T follicular helper cell (primary cell): ENCODE results near the gene SLC7A11.

Experiments used
- DNase-seq: peaks from one replicate; pipeline ENCODE4 v3.0.0-alpha.2; 2020; ENCODE audit warnings: low read depth

The SLC7A11 gene

GRCh38 chr4:138209094-138209493 lies 33.1 kb downstream of the SLC7A11 start:
- DNase-seq = no peak

DNA sequence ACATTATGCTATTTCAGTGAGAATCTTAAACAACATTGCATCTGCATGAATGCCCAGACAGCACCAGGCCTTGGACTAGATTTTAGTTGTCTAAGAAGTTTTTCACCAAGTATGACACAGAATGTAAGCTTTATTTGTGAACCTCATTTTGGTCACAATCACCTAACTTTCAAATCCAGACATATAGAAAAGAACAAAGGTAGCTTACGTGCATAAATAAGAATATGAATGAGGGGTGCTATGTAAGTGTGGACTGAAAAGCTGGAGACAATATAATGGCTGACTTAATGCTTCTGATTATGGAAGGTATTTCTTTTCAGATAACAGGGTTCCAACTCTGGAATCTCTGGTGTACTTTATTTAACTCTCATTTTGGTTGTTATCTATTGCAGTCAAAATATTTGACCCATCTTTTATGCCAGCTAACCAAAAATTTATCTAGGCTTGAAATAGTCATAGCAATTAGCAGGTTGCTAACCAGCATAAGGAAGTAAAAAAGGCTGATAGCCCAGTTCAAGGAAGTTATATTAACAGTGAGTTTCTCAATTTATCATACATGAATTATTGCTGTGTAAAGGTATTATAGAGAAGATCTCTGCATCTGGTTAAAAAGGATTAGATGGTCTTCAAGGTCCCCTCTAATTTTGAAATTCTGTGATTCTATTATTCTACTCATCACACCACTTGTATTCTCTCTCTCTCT lies 36.5 kb downstream of the SLC7A11 start:
- DNase-seq = no peak

DNA sequence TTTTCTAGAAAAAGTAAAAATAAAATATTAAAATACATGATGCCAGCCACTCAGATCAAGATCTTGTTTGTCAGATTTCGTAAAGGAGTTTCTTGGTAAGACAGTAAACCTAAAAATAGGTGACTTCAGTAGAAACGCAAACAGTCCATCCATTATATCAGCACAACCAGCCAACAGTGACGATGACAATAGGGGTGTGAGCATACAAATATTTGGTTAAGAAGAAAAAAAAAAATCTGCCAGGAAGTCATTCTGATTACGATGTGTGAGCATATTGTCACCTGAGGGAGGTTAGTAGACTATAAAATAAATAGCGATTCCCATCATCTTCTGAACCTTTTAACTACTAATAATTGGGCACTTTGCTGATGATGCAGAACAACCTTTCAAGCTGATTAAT lies 37.6 kb downstream of the SLC7A11 start:
- no peak for DNase-seq

- no peak for DNase-seq
These were observed 39.5 kb downstream of the SLC7A11 start for GRCh38 chr4:138202686-138203085.

GRCh38 chr4:138200236-138200590 lies 41.9 kb downstream of the SLC7A11 start:
- no peak for DNase-seq

GRCh38 chr4:138199568-138200235 lies 42.4 kb downstream of the SLC7A11 start:
- DNase-seq = no peak

DNA sequence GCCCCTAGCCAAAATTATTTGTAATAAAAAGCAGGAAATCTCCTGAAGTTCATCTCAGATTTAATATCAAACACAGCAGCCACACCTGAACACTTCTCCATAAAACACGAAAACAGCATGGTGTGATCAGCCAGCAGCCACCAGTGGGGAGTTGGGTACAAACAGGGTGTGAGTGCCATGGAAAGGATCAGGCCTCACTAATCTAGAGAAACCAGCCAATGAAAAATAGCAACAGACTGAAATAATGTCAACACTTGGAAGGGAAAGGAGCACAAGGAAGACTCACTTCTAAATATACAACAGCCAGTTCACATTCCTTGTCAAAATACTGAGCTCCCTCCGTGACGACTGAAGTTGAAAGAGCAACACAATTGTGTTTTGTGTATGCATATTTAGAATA lies 46.0 kb downstream of the SLC7A11 start:
- no peak for DNase-seq

GRCh38 chr4:138193963-138194362 lies 48.2 kb downstream of the SLC7A11 start:
- no peak for DNase-seq

DNA sequence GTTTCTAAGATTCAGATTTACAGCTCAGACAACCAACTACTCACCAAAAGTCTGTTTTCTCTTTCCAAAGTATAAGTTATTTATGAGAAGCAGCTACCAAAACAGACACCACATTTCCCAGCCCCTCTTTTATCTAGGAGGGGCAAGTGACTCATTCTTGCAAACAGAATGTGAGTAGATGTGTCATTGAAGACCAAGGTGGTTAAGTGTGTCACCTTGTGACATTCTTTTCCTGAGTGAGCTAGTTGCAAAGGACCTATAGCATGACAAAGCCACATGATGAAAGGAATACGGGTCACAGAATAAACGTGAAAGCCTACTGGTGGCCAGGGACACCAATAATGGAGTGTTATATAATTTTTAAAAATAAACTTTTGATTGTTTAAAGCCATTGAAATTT lies 50.0 kb downstream of the SLC7A11 start:
- no peak for DNase-seq

GRCh38 chr4:138190452-138190858 lies 51.7 kb downstream of the SLC7A11 start:
- no peak for DNase-seq

DNA sequence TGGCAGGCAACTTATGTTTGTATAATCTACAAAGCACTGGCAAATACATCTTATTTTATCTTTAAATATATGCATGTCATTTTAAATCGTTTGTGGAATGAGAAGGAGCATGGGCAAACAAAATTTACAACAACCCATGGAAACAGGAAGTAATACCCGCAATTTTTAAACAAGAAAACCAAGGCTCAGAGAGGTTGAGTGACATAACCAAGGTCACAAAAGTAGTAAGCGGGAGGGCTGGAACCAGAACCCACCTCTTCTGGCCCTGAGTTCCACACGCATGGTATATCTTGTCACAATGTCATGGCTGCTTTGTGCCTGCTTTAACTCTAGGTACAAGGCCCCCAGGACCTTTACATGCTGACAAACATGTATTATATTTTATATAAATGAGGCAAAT lies 52.9 kb downstream of the SLC7A11 start:
- DNase-seq = no peak

DNA sequence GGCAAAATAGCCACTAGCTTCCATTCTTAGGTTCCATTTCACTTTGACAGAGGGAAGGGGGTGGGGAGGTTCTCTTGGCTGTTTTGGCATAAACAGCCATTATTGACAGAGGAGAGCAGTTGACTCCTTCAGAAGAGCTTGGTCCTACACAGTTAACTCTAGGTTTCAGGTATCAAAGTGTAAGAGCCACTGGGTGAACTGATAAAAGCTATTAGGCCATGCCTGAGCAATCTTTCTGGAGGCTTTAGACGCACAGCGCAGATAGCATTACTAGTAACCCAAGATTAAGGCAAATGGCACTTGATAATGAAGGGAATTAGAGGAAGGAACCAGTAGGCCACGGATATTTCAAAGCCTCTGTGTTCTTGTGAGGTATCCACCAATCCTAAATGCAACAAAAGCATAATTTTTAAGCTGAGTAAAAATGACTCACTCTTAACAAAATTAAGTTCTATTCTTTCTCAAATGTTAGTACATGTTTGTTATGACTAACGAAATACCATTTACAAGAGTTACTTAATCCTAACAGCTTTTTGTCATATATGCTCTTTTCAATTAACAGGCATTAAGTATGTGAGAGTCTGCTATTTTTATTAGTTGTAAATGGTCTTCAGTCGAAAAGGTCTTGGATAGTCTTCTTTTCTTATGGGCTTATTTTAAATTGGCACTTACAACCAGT lies 53.6 kb downstream of the SLC7A11 start:
- DNase-seq = no peak

DNA sequence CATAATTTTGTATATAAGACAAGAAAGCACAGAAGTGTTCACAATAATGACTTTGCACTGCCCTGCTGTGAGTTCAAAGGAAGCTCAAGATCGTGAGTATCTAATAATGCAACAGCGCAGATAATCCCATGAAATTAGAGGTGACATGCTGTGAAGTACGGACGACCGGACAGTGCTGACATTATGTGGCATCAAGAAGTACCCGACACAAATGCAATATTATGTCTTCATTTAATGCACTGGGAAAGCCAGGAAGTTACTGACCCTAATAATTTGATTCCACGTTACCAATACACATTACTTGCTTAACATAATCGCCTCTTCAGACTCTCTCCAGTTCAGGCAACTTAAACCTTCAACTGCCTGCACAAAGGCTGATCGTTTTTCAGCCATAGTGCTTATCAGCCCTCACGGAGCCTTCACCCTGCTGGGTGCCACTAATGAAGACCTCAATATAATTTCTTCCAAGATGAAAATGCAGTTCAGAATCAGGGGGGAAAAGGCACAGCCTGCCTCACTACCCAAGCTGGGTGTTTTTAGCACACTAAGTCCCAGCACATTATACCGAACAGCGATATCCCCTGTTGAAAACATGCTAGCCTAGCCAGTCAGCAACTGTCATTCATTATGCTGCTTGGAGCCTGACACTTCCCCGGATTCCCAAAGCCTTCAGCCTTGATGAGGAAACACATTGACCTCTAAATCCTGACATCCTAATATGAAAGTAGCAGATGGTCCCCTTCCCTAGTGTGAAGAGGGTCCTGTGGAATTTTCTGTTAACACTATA lies 56.1 kb downstream of the SLC7A11 start:
- DNase-seq = no peak

GRCh38 chr4:138184886-138185285 lies 57.3 kb downstream of the SLC7A11 start:
- no peak for DNase-seq

- DNase-seq = no peak
These were observed 59.2 kb downstream of the SLC7A11 start for GRCh38 chr4:138182838-138183426.

- no peak for DNase-seq
These were observed 60.9 kb downstream of the SLC7A11 start for GRCh38 chr4:138181287-138181686.

GRCh38 chr4:138178566-138178965 lies 63.6 kb downstream of the SLC7A11 start:
- no peak for DNase-seq

GRCh38 chr4:138177278-138177968 lies 64.7 kb downstream of the SLC7A11 start:
- DNase-seq = no peak

GRCh38 chr4:138174981-138175794 lies 67.0 kb downstream of the SLC7A11 start:
- no peak for DNase-seq

- no peak for DNase-seq
These were observed 77.9 kb downstream of the SLC7A11 start for GRCh38 chr4:138164208-138164607.

DNA sequence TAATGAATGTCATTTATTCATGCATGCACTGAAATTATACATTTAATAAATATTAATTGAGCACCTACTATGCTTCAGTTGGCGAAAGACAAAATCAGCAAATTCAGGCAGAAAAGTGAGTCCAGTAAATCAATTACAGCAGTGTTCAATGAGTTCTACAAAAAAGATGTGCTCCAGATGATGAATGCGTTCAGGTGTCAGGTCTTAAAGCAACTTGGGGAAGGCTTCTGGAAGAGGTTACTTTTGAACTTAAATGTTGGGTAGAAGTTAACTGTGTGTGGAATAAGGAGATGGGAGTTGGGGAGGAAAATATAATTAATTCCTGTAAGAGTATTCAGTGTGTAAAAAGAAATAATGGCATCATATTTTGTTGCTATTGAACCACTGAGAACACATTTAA lies 79.0 kb downstream of the SLC7A11 start:
- no peak for DNase-seq
